HG03520 (cell line): ENCODE measurements around the gene RCAN2.

Experiments used
- ATAC-seq: cut with Tn5 transposase; IDR thresholded peaks from one replicate; pipeline ENCODE4 v1.9.1; 2021; ENCODE audit warnings: mild to moderate bottlenecking, moderate library complexity; ENCODE audit not compliant: unreplicated experiment

Gene RCAN2

GRCh38 chr6:46491201-46491627, at the start of gene RCAN2:
RCAN2 (minus strand) TSS chr6:46491449.
- no peak for ATAC-seq

GRCh38 chr6:46539866-46540265, 48.6 kb upstream of the RCAN2 start:
- no peak for ATAC-seq

- ATAC-seq, result no peak
Measured at GRCh38 chr6:46538800-46539480, 47.7 kb upstream of the RCAN2 start.

GRCh38 chr6:46530896-46531295, 39.6 kb upstream of the RCAN2 start:
- ATAC-seq, result no peak

GRCh38 chr6:46528961-46529750, 37.9 kb upstream of the RCAN2 start:
- no peak for ATAC-seq

GRCh38 chr6:46526607-46527006, 35.4 kb upstream of the RCAN2 start:
- no peak for ATAC-seq

GRCh38 chr6:46525583-46525982, 34.3 kb upstream of the RCAN2 start:
- ATAC-seq, result no peak

GRCh38 chr6:46521464-46521971, 30.3 kb upstream of the RCAN2 start:
- ATAC-seq, result no peak

- ATAC-seq, result no peak
Measured at GRCh38 chr6:46517202-46517601, 26.0 kb upstream of the RCAN2 start.

GRCh38 chr6:46513533-46513932, 22.3 kb upstream of the RCAN2 start:
- ATAC-seq, result no peak

- ATAC-seq, result no peak
Measured at GRCh38 chr6:46511320-46511719, 20.1 kb upstream of the RCAN2 start.

- no peak for ATAC-seq
Measured at GRCh38 chr6:46510651-46511050, 19.4 kb upstream of the RCAN2 start.

- ATAC-seq, result no peak
Measured at GRCh38 chr6:46509981-46510510, 18.8 kb upstream of the RCAN2 start.

GRCh38 chr6:46509063-46509462, 17.8 kb upstream of the RCAN2 start:
- ATAC-seq, result no peak

- no peak for ATAC-seq
Measured at GRCh38 chr6:46507426-46507825, 16.2 kb upstream of the RCAN2 start.

GRCh38 chr6:46505693-46506512, 14.7 kb upstream of the RCAN2 start:
- ATAC-seq, result no peak

- no peak for ATAC-seq
Measured at GRCh38 chr6:46504242-46504641, 13.0 kb upstream of the RCAN2 start.

- ATAC-seq, result no peak
Measured at GRCh38 chr6:46502486-46503119, 11.4 kb upstream of the RCAN2 start.

- ATAC-seq, result no peak
Measured at GRCh38 chr6:46501136-46502089, 10.2 kb upstream of the RCAN2 start.
